Activated naive CD8-positive, alpha-beta T cell (primary cell): ENCODE measurements around the gene GP1BB.
A peak's percentile ranks its signal among the peaks of the same experiment; 100 is the strongest.

Experiments
- H3K27ac Mint-ChIP-seq: one replicate; pipeline ENCODE4 v1.8.0; 2021; ENCODE audit warnings: mixed read lengths
- H3K27me3 Mint-ChIP-seq: one replicate; pipeline ENCODE4 v1.8.0; 2021; ENCODE audit warnings: mixed read lengths
- H3K36me3 Mint-ChIP-seq: one replicate; pipeline ENCODE4 v1.8.0; 2021; ENCODE audit warnings: mixed read lengths
- H3K4me1 Mint-ChIP-seq: one replicate; pipeline ENCODE4 v1.8.0; 2021; ENCODE audit warnings: low read depth, mixed read lengths
- H3K4me3 Mint-ChIP-seq: one replicate; pipeline ENCODE4 v1.8.0; 2021; ENCODE audit warnings: mild to moderate bottlenecking, mixed read lengths
- H3K9me3 Mint-ChIP-seq: one replicate; pipeline ENCODE4 v1.8.0; 2021; ENCODE audit warnings: low read depth, mixed read lengths

GP1BB gene

DNA sequence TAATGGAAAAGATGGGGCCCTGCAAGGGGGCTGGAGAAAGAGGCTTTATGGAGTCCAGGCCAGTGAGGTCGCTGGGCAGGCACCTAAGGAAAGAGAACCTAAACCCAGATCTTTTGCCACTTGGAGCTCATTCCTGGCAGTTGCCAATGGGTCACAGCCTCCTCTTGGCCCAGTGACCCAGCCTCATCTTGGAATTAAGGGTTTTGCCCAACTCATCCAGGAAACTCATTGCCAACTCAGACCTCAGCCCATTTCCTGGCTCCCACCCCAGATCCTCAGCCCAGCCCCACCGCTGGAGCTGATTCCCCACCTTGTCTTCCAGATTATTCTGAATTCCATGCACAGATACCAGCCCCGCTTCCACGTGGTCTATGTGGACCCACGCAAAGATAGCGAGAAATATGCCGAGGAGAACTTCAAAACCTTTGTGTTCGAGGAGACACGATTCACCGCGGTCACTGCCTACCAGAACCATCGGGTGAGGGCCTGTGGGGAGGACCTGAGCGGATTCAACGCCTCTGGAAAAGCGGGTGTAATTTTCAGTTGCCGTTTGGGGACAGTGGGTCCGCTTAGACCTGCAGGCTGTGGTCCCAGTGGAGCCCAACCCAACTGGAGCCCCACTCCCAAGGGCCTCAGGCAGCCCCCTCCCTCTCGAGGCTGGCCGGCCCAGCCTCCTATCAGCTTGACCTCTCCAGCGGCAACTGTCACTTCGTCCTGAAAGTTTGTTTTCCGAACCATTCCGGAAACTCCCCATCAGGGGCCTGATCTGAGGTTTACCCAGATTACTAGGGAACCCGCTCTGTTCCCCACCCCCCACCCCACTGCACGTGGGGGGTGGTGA is 41.5 kb downstream of the GP1BB start:
- Mint-ChIP-seq H3K4me3 (peak overlapping the region; percentile 66), H3K27me3 (peaks cover 23% of the 10 kb centered on the region)

DNA sequence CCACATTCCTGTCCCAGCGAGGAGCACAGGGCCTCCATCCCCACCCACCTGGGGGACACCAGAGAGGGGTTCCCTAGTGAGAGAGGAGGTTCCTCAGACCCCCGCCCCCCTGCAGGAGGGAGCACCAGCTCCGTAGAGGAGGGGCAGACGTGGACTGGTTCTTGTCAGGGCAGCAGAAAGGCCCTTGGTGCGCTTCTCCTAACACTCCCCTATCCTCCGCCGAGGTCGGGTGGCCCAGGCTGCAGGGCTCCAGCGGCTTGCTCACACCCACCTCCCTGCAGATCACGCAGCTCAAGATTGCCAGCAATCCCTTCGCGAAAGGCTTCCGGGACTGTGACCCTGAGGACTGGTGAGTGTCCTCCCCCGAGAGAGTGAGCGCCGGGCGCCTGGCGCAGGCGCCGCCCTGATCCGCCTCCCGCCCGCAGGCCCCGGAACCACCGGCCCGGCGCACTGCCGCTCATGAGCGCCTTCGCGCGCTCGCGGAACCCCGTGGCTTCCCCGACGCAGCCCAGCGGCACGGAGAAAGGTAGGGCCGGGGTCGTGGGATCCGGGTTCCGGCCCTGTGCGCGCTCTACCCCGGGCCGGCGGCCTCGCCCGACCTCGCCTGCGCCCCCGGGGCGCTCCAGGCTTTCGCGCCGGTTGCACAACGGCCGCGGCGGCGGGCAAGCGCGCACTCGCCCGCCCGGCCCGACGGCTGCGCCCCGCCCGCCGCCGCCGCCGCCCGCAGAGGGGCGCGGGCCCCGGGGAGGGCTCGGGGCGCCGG is 42.3 kb downstream of the GP1BB start:
- H3K4me3 Mint-ChIP-seq = peak overlapping the region; percentile 75
- H3K9me3 Mint-ChIP-seq = no peaks in the 10 kb centered on the region
- H3K27ac Mint-ChIP-seq = no peak overlapping the region
- H3K27me3 Mint-ChIP-seq = peaks cover 23% of the 10 kb centered on the region
- H3K36me3 Mint-ChIP-seq = no peaks in the 10 kb centered on the region
- H3K4me1 Mint-ChIP-seq = peaks cover 13% of the 10 kb centered on the region

More for the DNA sequence above, 41.5 kb downstream of the GP1BB start:
- no peaks in the 10 kb centered on the region for H3K9me3 Mint-ChIP-seq
- H3K27ac Mint-ChIP-seq = no peak overlapping the region
- peaks cover 18% of the 10 kb centered on the region for H3K4me1 Mint-ChIP-seq
- no peaks in the 10 kb centered on the region for H3K36me3 Mint-ChIP-seq

DNA sequence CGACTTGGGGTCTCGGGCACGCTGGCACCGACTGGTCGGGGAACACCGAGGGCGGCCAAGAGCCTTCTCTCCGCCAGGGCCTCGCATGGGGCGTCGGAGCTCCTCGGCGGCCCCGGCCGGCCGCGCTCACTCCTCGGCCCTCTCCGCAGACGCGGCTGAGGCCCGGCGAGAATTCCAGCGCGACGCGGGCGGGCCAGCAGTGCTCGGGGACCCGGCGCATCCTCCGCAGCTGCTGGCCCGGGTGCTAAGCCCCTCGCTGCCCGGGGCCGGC is 42.8 kb downstream of the GP1BB start:
- no peaks in the 10 kb centered on the region for H3K9me3 Mint-ChIP-seq
- peaks cover 24% of the 10 kb centered on the region for H3K27me3 Mint-ChIP-seq
- H3K4me3 Mint-ChIP-seq = no peak overlapping the region
- no peaks in the 10 kb centered on the region for H3K36me3 Mint-ChIP-seq
- H3K27ac Mint-ChIP-seq = no peak overlapping the region
- peaks cover 13% of the 10 kb centered on the region for H3K4me1 Mint-ChIP-seq

- peaks cover 24% of the 10 kb centered on the region for H3K27me3 Mint-ChIP-seq
- H3K27ac Mint-ChIP-seq = no peak overlapping the region
- no peaks in the 10 kb centered on the region for H3K36me3 Mint-ChIP-seq
- H3K4me1 Mint-ChIP-seq = peaks cover 10% of the 10 kb centered on the region
- no peaks in the 10 kb centered on the region for H3K9me3 Mint-ChIP-seq
- peak overlapping the region; percentile 38 for H3K4me3 Mint-ChIP-seq
These were observed 43.4 kb downstream of the GP1BB start for GRCh38 chr22:19766511-19767426.

GRCh38 chr22:19767427-19768341 is 44.3 kb downstream of the GP1BB start:
- no peaks in the 10 kb centered on the region for H3K9me3 Mint-ChIP-seq
- no peak overlapping the region for H3K27ac Mint-ChIP-seq
- H3K36me3 Mint-ChIP-seq = no peaks in the 10 kb centered on the region
- peak overlapping the region; percentile 38 for H3K4me3 Mint-ChIP-seq
- H3K4me1 Mint-ChIP-seq = peaks cover 9% of the 10 kb centered on the region
- H3K27me3 Mint-ChIP-seq = peaks cover 26% of the 10 kb centered on the region

GRCh38 chr22:19769393-19769715 is 46.0 kb downstream of the GP1BB start:
- Mint-ChIP-seq H3K36me3 (no peaks in the 10 kb centered on the region), H3K9me3 (no peaks in the 10 kb centered on the region), H3K4me3 (no peak overlapping the region), H3K27me3 (peaks cover 29% of the 10 kb centered on the region), H3K27ac (no peak overlapping the region), H3K4me1 (peaks cover 9% of the 10 kb centered on the region)

DNA sequence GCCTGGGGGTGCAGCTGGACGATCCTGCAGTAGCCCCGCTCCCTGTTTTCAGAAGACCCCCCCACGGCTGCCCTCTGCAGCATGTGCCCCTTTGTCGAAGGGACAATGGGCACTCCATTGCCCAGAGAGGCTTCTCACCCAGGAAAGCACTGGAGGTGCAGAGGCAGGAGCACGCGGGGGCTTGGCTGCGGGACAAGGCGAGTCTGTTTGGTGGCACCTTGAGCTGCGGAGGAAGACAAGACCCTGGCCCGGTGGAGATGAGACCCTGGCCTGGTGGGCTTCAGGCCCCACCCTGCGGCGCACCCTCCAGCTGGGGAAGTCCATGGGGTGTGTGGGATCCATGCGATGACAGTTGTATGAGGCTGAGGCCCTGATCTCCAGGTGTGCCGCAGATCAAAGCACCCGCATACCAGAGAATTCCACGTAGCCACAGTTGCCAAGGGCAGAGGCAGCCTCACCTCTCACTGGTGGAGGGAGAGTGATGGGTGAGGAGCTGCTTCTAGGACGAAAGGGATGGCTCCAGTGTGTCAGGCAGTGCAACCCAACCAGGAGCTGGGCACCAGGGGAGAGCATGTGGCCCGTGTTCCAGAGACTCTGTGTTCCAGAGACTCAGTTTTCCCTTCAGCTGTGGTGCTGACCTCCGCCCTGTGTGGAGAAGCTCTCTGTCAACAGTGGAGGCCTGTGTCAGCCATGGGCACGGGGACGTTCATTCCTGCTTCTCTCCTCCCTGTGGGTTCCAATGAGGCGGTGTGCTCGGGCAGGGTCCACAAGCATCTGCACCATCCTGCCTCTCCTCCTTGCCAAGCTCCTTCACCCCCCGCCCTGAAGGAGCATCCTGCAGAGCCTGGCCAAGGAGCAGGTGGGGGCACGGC is 47.2 kb downstream of the GP1BB start:
- no peak overlapping the region for H3K27ac Mint-ChIP-seq
- no peak overlapping the region for H3K4me3 Mint-ChIP-seq
- H3K9me3 Mint-ChIP-seq = no peaks in the 10 kb centered on the region
- H3K27me3 Mint-ChIP-seq = peaks cover 29% of the 10 kb centered on the region
- peaks cover 5% of the 10 kb centered on the region for H3K4me1 Mint-ChIP-seq
- H3K36me3 Mint-ChIP-seq = no peaks in the 10 kb centered on the region

- peaks cover 10% of the 10 kb centered on the region for H3K4me1 Mint-ChIP-seq
- H3K4me3 Mint-ChIP-seq = no peak overlapping the region
- no peaks in the 10 kb centered on the region for H3K9me3 Mint-ChIP-seq
- H3K27ac Mint-ChIP-seq = no peak overlapping the region
- H3K36me3 Mint-ChIP-seq = no peaks in the 10 kb centered on the region
- peaks cover 30% of the 10 kb centered on the region for H3K27me3 Mint-ChIP-seq
These were observed 49.0 kb downstream of the GP1BB start for GRCh38 chr22:19772422-19772672.

GRCh38 chr22:19772673-19773469 is 49.5 kb downstream of the GP1BB start:
- Mint-ChIP-seq H3K27me3 (peaks cover 30% of the 10 kb centered on the region), H3K36me3 (no peaks in the 10 kb centered on the region), H3K4me1 (peaks cover 8% of the 10 kb centered on the region), H3K4me3 (no peak overlapping the region), H3K27ac (no peak overlapping the region), H3K9me3 (no peaks in the 10 kb centered on the region)

- H3K36me3 Mint-ChIP-seq = no peaks in the 10 kb centered on the region
- peaks cover 30% of the 10 kb centered on the region for H3K27me3 Mint-ChIP-seq
- H3K9me3 Mint-ChIP-seq = no peaks in the 10 kb centered on the region
- no peak overlapping the region for H3K4me3 Mint-ChIP-seq
- no peak overlapping the region for H3K27ac Mint-ChIP-seq
- peaks cover 8% of the 10 kb centered on the region for H3K4me1 Mint-ChIP-seq
These were observed 50.2 kb downstream of the GP1BB start for GRCh38 chr22:19773470-19774040.
